ENCODE measurements around the gene MICAL3. TPM values are rescaled to one million over a fixed set of nuclear protein-coding genes. Genes with fewer than 3 reads are reported as not detected.
A peak's percentile ranks its signal among the peaks of the same experiment; 100 is the strongest.

The MICAL3 gene
- total RNA-seq, 2 experiments from 2014 or later = 26.4 to 29.7 TPM

DNA sequence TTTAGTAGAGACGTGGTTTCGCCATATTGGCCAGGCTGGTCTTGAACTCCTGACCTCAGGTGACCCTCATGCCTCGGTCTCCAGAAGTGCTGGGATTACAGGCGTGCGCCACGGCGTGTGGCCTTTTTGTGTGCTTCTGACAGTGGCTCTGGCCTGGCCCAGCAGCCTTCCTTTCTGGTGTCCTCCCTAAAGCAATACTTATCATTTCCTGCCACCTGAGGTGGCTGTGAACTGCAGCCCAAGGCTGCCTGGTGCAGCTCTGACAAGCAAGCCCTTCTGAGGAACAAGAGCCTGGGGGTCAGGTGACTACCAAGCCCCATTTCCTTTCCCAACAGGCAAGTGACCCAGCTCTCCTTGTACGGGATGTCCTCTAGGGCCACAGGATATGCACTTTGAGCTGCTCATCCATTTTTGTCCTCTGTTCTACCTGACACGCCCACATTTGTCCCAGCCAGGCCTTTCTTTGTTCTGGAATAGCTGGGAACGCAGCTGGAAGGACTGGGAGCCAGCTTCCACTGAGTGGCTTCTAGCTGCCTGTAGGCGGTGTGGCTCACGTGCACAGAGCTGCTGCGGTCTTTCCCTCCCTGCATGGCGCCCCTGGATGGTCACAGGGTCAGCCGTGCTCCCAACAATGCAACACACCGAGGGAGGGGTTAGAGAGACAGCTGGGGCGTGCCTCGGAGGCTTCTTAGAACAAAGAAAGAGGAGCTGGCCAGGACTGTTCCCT is 237.8 kb downstream of the MICAL3 start:
- H3K4me3 Mint-ChIP-seq = no peak overlapping the region
- POLR2A ChIA-PET = no interaction called here
- no peak for DNase-seq
- H3K27ac Mint-ChIP-seq = peak overlapping the region; percentile 43
- no peaks in the 10 kb centered on the region for H3K9me3 Mint-ChIP-seq (ENCODE audit: insufficient read depth)
- ATAC-seq = no peak
- peaks cover 6% of the 10 kb centered on the region for H3K4me1 Mint-ChIP-seq (ENCODE audit: low read depth)
- CTCF ChIA-PET = interaction anchor here (0.6 to 4.7 kb wide), 13 partner anchors 10 to 290 kb away, joined by 3 to 106 read pairs (median 4); partner anchors contain the start of gene PEX26
- H3K36me3 Mint-ChIP-seq (ENCODE audit: low read depth) = no peaks in the 10 kb centered on the region
- H3K27me3 Mint-ChIP-seq (ENCODE audit: low read depth) = no peaks in the 10 kb centered on the region

DNA sequence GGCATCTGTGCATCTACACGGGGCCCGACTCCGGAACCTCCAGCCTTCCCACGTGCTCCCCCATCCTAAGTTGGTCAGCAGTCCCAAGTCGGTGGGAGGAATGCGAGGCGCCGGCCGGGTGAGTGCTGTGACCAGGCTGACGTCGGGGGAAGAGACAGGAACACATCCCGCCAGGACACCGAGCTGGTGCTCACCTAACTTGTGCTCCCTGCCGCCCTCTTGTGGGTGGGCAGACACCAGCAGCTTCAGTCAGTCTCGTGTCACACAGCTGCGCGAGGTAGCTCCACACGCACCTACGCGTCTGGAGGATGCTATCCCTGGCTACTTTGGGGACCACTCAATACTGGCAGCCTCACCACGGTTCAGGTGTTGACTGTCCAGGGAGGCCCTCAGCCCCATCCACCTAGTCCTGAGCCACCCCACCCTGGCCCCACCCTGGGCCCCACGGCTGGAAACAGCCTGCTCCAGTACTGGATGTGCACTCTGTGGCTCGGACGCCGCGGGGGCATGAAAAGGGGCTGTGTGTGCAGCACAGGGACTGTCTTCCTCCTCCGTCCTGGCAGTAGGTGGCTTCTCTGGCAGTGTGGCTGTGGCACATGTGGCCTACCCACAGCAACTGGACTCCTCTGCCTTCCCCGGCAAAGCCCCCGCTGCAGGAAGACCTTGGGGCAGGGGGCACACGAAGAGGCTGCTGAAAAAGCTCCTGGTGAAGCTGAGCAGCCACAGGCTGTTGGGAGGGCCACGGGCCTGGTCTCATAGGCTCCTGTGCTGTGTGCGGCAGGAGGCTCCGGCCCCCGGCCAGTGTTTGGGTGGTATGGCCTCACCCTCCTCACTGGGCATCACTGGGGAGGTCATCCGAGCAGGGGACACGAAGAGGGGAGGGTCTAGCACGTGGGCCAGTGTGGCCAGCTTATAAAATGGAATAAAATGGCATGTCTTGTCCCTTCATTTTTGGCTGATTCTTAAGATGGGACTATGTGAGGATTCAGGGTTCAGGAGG is 238.9 kb downstream of the MICAL3 start:
- peak; percentile 66 for ATAC-seq

DNA sequence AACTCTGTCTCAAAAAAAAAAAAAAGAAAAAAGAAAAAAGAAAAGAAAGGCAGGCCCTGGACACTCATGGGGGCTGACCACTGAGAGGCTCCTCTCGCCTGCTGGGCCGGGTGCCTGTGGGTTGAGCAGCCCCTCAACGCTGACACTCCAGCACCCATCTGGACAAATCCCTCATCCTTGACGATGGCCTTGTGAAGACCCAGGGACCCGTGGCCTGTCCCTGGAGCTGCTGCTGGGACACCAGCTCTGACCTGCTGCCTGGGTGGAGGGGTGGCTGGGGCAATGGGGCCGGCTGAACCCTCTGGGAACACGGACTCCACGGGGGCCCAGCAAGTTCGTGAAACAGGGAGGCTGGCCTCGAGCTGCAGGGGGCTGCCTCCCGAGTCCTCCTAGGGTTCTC is 239.6 kb downstream of the MICAL3 start:
- no peak for ATAC-seq
- Mint-ChIP-seq H3K9me3 (ENCODE audit: insufficient read depth) (no peaks in the 10 kb centered on the region), H3K4me1 (ENCODE audit: low read depth) (peaks cover 24% of the 10 kb centered on the region), H3K36me3 (ENCODE audit: low read depth) (peaks cover 6% of the 10 kb centered on the region), H3K27me3 (ENCODE audit: low read depth) (no peaks in the 10 kb centered on the region), H3K4me3 (no peak overlapping the region), H3K27ac (no peak overlapping the region)
- CTCF ChIA-PET = interaction anchor here (0.6 to 4.7 kb wide), 23 partner anchors 8 to 305 kb away, joined by 3 to 106 read pairs (median 4); partner anchors contain the start of gene BID
- POLR2A ChIA-PET = interaction anchor here (0.9 to 1.5 kb wide), 2 partner anchors 8 to 42 kb away, joined by 3 to 6 read pairs; no protein-coding TSS in a partner anchor
- no peak for DNase-seq

More for the DNA sequence above, 238.9 kb downstream of the MICAL3 start:
- ChIA-PET CTCF (interaction anchor here (0.6 to 4.7 kb wide), 29 partner anchors 9 to 304 kb away, joined by 3 to 106 read pairs (median 3); partner anchors contain the start of genes BID and PEX26), POLR2A (interaction anchor here (0.9 to 1.5 kb wide), 2 partner anchors 9 to 43 kb away, joined by 3 to 6 read pairs; no protein-coding TSS in a partner anchor)
- H3K27ac Mint-ChIP-seq = no peak overlapping the region
- peak; percentile 78 for DNase-seq
- H3K4me3 Mint-ChIP-seq = no peak overlapping the region
- no peaks in the 10 kb centered on the region for H3K9me3 Mint-ChIP-seq (ENCODE audit: insufficient read depth)
- peaks cover under 1% of the 10 kb centered on the region for H3K36me3 Mint-ChIP-seq (ENCODE audit: low read depth)
- no peaks in the 10 kb centered on the region for H3K27me3 Mint-ChIP-seq (ENCODE audit: low read depth)
- H3K4me1 Mint-ChIP-seq (ENCODE audit: low read depth) = peaks cover 17% of the 10 kb centered on the region

DNA sequence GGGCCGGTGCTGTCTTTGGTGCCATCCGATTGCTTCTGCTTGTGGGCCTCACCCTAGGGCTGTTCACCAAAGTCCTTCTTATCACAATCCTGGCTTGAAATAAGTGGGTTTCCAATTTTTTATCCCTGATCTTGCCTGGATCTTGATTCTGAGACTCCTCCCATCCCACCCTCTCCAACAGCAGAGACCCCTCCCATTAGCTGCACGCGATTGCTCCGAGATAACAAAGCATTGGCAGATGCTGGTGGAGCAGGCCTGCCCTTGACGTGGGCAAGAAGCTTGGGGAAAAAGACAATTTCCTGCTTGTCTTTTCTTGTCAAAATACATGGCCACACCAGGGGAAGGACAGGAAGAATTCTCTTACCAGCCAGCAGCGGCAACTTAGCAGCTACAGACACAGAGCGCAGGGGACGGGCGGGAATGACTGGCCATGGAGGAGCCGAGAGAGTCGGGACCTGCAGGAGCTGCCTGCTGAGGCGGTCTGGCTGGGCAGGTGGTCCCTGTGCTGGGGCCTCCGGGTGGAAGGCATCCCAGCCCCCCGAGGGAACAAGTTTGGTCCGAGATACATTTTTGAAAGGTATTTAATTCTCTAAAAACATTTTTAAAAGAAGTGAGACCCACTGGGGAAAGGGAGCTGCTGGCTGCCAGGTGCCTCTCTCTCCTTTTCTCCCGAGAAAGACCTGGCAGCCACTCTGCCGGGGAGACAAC is 240.4 kb downstream of the MICAL3 start:
- ChIA-PET CTCF (interaction anchor here (1.7 to 4.7 kb wide), 6 partner anchors 11 to 49 kb away, joined by 8 to 106 read pairs (median 14); partner anchors contain the start of gene BID), POLR2A (interaction anchor here (1.5 kb wide), 2 partner anchors 12 to 42 kb away, joined by 3 to 6 read pairs; no protein-coding TSS in a partner anchor)
- H3K36me3 Mint-ChIP-seq (ENCODE audit: low read depth) = peaks cover 13% of the 10 kb centered on the region
- H3K4me3 Mint-ChIP-seq = no peak overlapping the region
- peaks cover 33% of the 10 kb centered on the region for H3K4me1 Mint-ChIP-seq (ENCODE audit: low read depth)
- no peaks in the 10 kb centered on the region for H3K27me3 Mint-ChIP-seq (ENCODE audit: low read depth)
- no peak for DNase-seq
- H3K9me3 Mint-ChIP-seq (ENCODE audit: insufficient read depth) = no peaks in the 10 kb centered on the region
- no peak overlapping the region for H3K27ac Mint-ChIP-seq
- no peak for ATAC-seq

DNA sequence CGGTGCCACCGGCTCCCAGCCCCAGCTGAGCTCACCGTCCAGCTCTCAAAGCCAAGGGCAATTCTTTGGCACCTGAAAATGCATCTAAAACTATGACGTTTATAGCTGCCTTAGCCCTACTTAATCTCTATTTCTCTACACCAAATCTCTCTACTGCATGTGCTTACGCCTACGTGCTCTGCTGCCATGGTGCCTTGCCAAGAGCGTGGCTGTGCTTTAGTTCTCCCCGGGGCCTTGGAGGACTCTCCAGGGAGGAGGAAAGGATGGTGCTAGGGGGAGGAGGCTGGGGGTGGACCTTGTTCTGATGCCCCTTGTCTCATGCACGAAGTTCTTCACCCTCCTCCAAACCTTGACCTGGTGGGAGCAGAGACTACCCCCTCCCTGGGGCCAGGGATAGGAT is 241.0 kb downstream of the MICAL3 start:
- Mint-ChIP-seq H3K9me3 (ENCODE audit: insufficient read depth) (no peaks in the 10 kb centered on the region), H3K4me1 (ENCODE audit: low read depth) (peaks cover 39% of the 10 kb centered on the region), H3K4me3 (no peak overlapping the region), H3K36me3 (ENCODE audit: low read depth) (peaks cover 15% of the 10 kb centered on the region), H3K27me3 (ENCODE audit: low read depth) (no peaks in the 10 kb centered on the region), H3K27ac (no peak overlapping the region)
- ChIA-PET CTCF (interaction anchor here (3.1 to 4.7 kb wide), 3 partner anchors 11 to 48 kb away, joined by 17 to 106 read pairs (median 41); partner anchors contain the start of gene BID), POLR2A (interaction anchor here (1.5 kb wide), 1 partner anchor 11 kb away, joined by 3 read pairs; no protein-coding TSS in a partner anchor)
- DNase-seq (no peak), ATAC-seq (no peak)

DNA sequence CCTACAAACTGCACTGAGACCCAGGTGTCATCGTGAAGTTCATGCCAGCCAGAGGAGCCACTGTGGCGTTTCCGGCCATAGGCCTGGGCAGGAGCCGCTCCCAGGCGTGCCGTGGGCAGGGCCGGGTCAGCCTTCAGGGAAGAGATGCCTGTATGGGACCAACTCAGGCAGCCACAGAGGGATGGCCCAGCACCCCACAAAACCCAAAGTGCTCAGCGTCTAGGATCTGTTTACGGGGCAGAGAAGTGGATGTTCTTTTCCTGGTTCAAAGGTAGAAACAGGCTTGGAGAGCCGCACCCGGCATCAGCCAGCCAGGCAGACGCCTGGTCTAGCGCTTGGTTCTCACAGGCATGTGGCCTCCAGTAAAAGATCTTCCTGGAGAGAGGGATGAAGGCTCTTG is 241.7 kb downstream of the MICAL3 start:
- ChIA-PET POLR2A (interaction anchor here (1.5 kb wide), 1 partner anchor 10 kb away, joined by 3 read pairs; no protein-coding TSS in a partner anchor), CTCF (interaction anchor here (3.1 to 4.7 kb wide), 2 partner anchors 10 to 41 kb away, joined by 41 to 106 read pairs; partner anchors contain the start of gene BID)
- no peak for ATAC-seq
- Mint-ChIP-seq H3K27ac (no peak overlapping the region), H3K4me1 (ENCODE audit: low read depth) (peaks cover 45% of the 10 kb centered on the region), H3K36me3 (ENCODE audit: low read depth) (peaks cover 19% of the 10 kb centered on the region), H3K9me3 (ENCODE audit: insufficient read depth) (no peaks in the 10 kb centered on the region), H3K27me3 (ENCODE audit: low read depth) (no peaks in the 10 kb centered on the region), H3K4me3 (no peak overlapping the region)
- DNase-seq = no peak

DNA sequence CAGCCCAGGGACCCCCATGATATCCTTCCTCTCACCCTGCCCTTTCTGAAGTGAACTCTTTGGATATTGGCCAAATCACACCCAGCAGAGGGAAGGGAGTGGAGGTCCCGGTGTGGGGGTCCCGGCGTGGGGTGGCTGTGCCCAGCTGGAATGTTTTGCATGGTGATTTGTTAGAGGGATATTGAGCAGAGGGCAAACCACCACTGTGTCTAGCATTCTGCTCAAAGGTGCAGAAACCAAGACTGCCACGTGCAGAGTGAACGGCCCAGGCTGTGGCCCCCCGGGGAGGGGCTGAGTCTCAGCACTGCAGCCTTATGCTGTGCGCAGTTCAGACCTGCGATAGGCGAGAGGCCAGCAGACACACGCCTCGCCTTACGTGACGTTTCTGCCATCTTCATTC is 242.2 kb downstream of the MICAL3 start:
- Mint-ChIP-seq H3K9me3 (ENCODE audit: insufficient read depth) (no peaks in the 10 kb centered on the region), H3K4me1 (ENCODE audit: low read depth) (peaks cover 48% of the 10 kb centered on the region), H3K27me3 (ENCODE audit: low read depth) (no peaks in the 10 kb centered on the region), H3K27ac (no peak overlapping the region), H3K4me3 (no peak overlapping the region), H3K36me3 (ENCODE audit: low read depth) (peaks cover 19% of the 10 kb centered on the region)
- POLR2A ChIA-PET = no interaction called here
- DNase-seq (no peak), ATAC-seq (no peak)
- CTCF ChIA-PET = interaction anchor here (1.2 to 3.1 kb wide), 2 partner anchors 28 to 39 kb away, joined by 5 to 19 read pairs; no protein-coding TSS in a partner anchor

DNA sequence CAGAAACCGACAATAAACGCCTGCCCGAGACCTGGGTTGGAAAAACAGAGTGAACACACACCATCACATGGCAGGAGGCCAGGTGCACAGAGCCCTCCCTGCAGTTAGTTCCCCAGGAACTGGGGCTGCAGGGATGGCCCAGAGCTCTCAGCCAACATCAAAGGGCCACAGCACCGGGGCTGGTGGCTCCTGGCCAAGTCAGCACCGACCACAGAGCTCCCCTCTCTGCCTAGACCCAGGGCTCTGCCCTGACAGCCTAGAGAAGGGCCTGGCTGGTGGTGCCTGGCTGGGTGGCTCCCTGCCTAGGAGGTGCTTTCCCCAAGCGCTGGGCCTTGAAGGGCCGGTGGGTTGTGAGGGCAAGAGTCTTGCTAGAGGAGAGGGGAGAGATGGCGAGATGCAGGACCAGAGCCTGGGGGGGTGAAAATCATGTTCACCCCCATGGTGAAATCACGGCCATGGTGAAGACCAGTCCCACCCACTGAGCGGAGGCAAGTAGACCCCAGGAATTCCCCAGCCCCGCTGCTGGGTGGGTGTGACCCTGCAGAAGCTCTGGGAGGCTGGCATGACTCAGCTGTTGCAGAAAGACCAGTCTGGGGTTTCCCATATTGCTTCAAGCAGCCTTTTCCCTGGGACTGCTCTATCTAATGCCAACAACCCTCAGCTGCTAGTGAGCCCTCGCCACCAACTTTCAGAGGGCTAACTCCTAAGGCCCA is 242.9 kb downstream of the MICAL3 start:
- CTCF ChIA-PET = interaction anchor here (0.6 to 3.1 kb wide), 4 partner anchors 14 to 295 kb away, joined by 3 to 19 read pairs (median 5); no protein-coding TSS in a partner anchor
- Mint-ChIP-seq H3K27ac (peak overlapping the region; percentile 43), H3K36me3 (ENCODE audit: low read depth) (peaks cover 19% of the 10 kb centered on the region), H3K4me3 (no peak overlapping the region), H3K27me3 (ENCODE audit: low read depth) (no peaks in the 10 kb centered on the region), H3K9me3 (ENCODE audit: insufficient read depth) (no peaks in the 10 kb centered on the region), H3K4me1 (ENCODE audit: low read depth) (peaks cover 51% of the 10 kb centered on the region)
- ATAC-seq (peak; percentile 11), DNase-seq (peak; percentile 50)
- POLR2A ChIA-PET = interaction anchor here (0.9 kb wide), 1 partner anchor 9 kb away, joined by 4 read pairs; no protein-coding TSS in a partner anchor

DNA sequence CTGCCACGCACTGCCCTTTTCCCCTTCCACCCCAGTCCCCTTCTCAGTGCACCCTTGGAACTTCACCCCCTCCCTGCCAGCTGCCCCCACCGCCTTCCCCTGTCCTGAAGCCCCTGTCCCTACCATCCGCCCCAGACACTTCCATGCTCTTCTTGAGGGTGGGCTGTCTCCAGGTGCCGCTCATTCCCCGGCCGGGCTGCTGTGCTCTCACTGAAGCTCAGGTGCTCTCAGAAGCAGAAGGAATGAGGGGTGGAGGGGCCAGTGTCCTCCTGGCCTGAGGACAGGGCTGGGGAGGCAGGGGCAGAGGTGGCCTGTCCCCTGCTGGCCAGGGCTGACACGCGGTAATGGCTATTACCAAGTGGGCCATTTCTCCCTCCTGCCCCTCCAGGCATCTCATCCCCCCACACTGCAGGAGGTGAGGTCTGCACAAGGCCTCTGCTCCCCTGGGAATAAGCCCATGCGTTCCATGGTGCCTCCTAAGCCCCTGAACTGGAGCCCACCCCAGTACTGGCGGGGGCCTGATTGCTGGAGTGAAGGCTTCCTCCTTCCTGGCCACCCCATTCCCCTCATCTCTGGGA is 243.5 kb downstream of the MICAL3 start:
- H3K4me3 Mint-ChIP-seq = no peak overlapping the region

More for the DNA sequence above, 243.5 kb downstream of the MICAL3 start:
- no peaks in the 10 kb centered on the region for H3K9me3 Mint-ChIP-seq (ENCODE audit: insufficient read depth)
- peak overlapping the region; percentile 73 for H3K27ac Mint-ChIP-seq
- peaks cover 54% of the 10 kb centered on the region for H3K4me1 Mint-ChIP-seq (ENCODE audit: low read depth)
- no peak for ATAC-seq
- H3K27me3 Mint-ChIP-seq (ENCODE audit: low read depth) = no peaks in the 10 kb centered on the region
- DNase-seq = no peak
- CTCF ChIA-PET = interaction anchor here (0.6 to 3.1 kb wide), 5 partner anchors 13 to 295 kb away, joined by 3 to 19 read pairs (median 5); no protein-coding TSS in a partner anchor
- H3K36me3 Mint-ChIP-seq (ENCODE audit: low read depth) = peaks cover 19% of the 10 kb centered on the region
- POLR2A ChIA-PET = interaction anchor here (0.7 to 0.9 kb wide), 2 partner anchors 10 to 297 kb away, joined by 3 to 4 read pairs; partner anchors contain the start of gene PEX26

All from activated CD8-positive, alpha-beta T cell treated with anti-CD3 and anti-CD28 coated beads, Interleukin-2, amount 10 ng/mL, durations not matched to agents 7 days and 5 days (primary cell).